IMR-90 (cell line): ENCODE results near the gene C1QTNF5. TPM values are rescaled to one million over a fixed set of nuclear protein-coding genes. Genes with fewer than 3 reads are reported as not detected.

Experiments
- ATAC-seq: fragments of 200-7000 bp; cut with Tn5 transposase; 2 replicates; pipeline ENCODE4 v1.9.1; 2020; ENCODE audit warnings: low read depth, mild to moderate bottlenecking, moderate library complexity
- BruUV-seq: library from RNA; stranded (reverse); fragments of 400-500 nt; replicated peaks from 2 replicates; lab custom pipeline; 2021; lab: Mats Ljungman, UMichigan
- CTCF ChIA-PET: fragments of 300-600 bp; formaldehyde crosslinking; extraction: SDS; loops from one replicate; lab custom pipeline; 2021; ENCODE audit warnings: antibody characterized with exemption; lab: Yijun Ruan, JAX
- POLR2A ChIA-PET: fragments of 300-600 bp; sonication (Branson Sonifier 250); formaldehyde crosslinking; loops from one replicate; lab custom pipeline; 2022; ENCODE audit warnings: antibody characterized with exemption; ENCODE audit not compliant: unreplicated experiment; lab: Charles Lee
- DNase-seq: peaks from one replicate; pipeline ENCODE4 v3.0.0; 2013
- H2AFZ ChIP-seq: replicated peaks from 2 replicates; pipeline ENCODE3; 2013; ENCODE audit warnings: low read length, mild to moderate bottlenecking; ENCODE audit not compliant: poor library complexity
- H2AK5ac ChIP-seq: 2 replicates; pipeline ENCODE4 v1.6.1; 2013; ENCODE audit warnings: low read depth, low read length, inconsistent platforms
- H2AK9ac ChIP-seq: replicated peaks from 2 replicates; pipeline ENCODE3; 2013; ENCODE audit warnings: mild to moderate bottlenecking, low read depth, low read length, moderate library complexity; ENCODE audit not compliant: poor library complexity
- H2BK120ac ChIP-seq: 2 replicates; pipeline ENCODE4 v1.6.1; 2013; ENCODE audit warnings: low read depth, low read length, inconsistent platforms
- H2BK15ac ChIP-seq: 3 replicates; pipeline ENCODE4 v1.6.1; 2013; ENCODE audit warnings: low read depth, low read length, inconsistent platforms
- H2BK20ac ChIP-seq: 2 replicates; pipeline ENCODE4 v1.6.1; 2013; ENCODE audit warnings: low read depth, mild to moderate bottlenecking, inconsistent platforms, low read length, moderate library complexity
- H2BK5ac ChIP-seq: 2 replicates; pipeline ENCODE4 v1.6.1; 2013; ENCODE audit warnings: mild to moderate bottlenecking, low read depth, low read length, inconsistent platforms; ENCODE audit not compliant: poor library complexity, severe bottlenecking
- H3K14ac ChIP-seq: replicated peaks from 2 replicates; pipeline ENCODE4 v1.6.1; 2013; ENCODE audit warnings: low read depth, low read length, inconsistent platforms
- H3K18ac ChIP-seq: 2 replicates; pipeline ENCODE4 v1.6.1; 2013; ENCODE audit warnings: low read depth, low read length, control low read depth
- H3K23ac ChIP-seq: 2 replicates; pipeline ENCODE4 v1.6.1; 2013; ENCODE audit warnings: low read depth, low read length, inconsistent platforms
- H3K27ac ChIP-seq: 2 replicates; pipeline ENCODE4 v1.5.1; 2013; ENCODE audit warnings: mild to moderate bottlenecking, control low read depth, low read length; ENCODE audit not compliant: insufficient read depth
- H3K27me3 ChIP-seq: 2 replicates; pipeline ENCODE4 v1.6.1; 2013; ENCODE audit warnings: low read length; ENCODE audit not compliant: control insufficient read depth, insufficient read depth
- H3K36me3 ChIP-seq: 2 replicates; pipeline ENCODE4 v1.6.1; 2013; ENCODE audit warnings: low read length, mixed read lengths; ENCODE audit not compliant: control insufficient read depth, insufficient read depth
- H3K4ac ChIP-seq: 2 replicates; pipeline ENCODE4 v1.6.1; 2013; ENCODE audit warnings: low read depth, low read length, inconsistent platforms
- H3K4me1 ChIP-seq: 2 replicates; pipeline ENCODE4 v1.6.1; 2013; ENCODE audit warnings: low read length, mixed read lengths; ENCODE audit not compliant: control insufficient read depth, insufficient read depth
- H3K4me2 ChIP-seq: 2 replicates; pipeline ENCODE4 v1.6.1; 2013; ENCODE audit warnings: low read depth, mild to moderate bottlenecking, control low read depth, low read length, moderate library complexity
- H3K4me3 ChIP-seq: 2 replicates; pipeline ENCODE4 v1.5.1; 2013; ENCODE audit warnings: low read depth, mild to moderate bottlenecking, control low read depth, low read length, moderate library complexity; ENCODE audit not compliant: insufficient read depth
- H3K56ac ChIP-seq: 2 replicates; pipeline ENCODE4 v1.6.1; 2013; ENCODE audit warnings: low read length, inconsistent platforms; ENCODE audit not compliant: insufficient read depth; ENCODE audit errors: extremely low read depth
- H3K79me1 ChIP-seq, 2 experiments: 2 replicates each; pipeline ENCODE4 v1.6.1; 2013; ENCODE audit warnings: low read length in 2 of 2, inconsistent platforms in 1 of 2, low read depth in 1 of 2
- H3K9ac ChIP-seq: 2 replicates; pipeline ENCODE4 v1.6.1; 2013; ENCODE audit warnings: low read depth, low read length, control low read depth
- H3K9me1 ChIP-seq: 2 replicates; pipeline ENCODE4 v1.6.1; 2013; ENCODE audit warnings: low read length, inconsistent platforms; ENCODE audit not compliant: insufficient read depth
- H3K9me3 ChIP-seq: 2 replicates; pipeline ENCODE4 v1.6.1; 2013; ENCODE audit warnings: low read length; ENCODE audit not compliant: control insufficient read depth, insufficient read depth
- H4K20me1 ChIP-seq: 2 replicates; pipeline ENCODE4 v1.6.1; 2013; ENCODE audit warnings: low read length, inconsistent platforms; ENCODE audit not compliant: insufficient read depth
- H4K5ac ChIP-seq: 2 replicates; pipeline ENCODE4 v1.6.1; 2013; ENCODE audit warnings: mild to moderate bottlenecking, low read depth, low read length, control low read depth
- H4K8ac ChIP-seq, 2 experiments: 2 replicates each; pipeline ENCODE4 v1.6.1; 2013; ENCODE audit warnings: low read depth in 2 of 2, low read length in 2 of 2, control low read depth in 1 of 2, inconsistent platforms in 1 of 2
- H4K91ac ChIP-seq: 2 replicates; pipeline ENCODE4 v1.6.1; 2013; ENCODE audit warnings: low read depth, low read length, inconsistent platforms; ENCODE audit not compliant: insufficient read depth
- BHLHE40 ChIP-seq: fragments of 150-350 bp; IDR thresholded peaks from 2 replicates; pipeline ENCODE4 v1.6.1; 2016; ENCODE audit warnings: mild to moderate bottlenecking, low read depth, low read length
- CHD1 ChIP-seq: IDR thresholded peaks from 2 replicates; pipeline ENCODE4 v1.6.1; 2012; ENCODE audit warnings: low read depth, low read length, improper control_type of control experiment
- ELK1 ChIP-seq: fragments of 150-350 bp; IDR thresholded peaks from 2 replicates; pipeline ENCODE4 v1.6.1; 2016; ENCODE audit warnings: low read depth, mild to moderate bottlenecking, low read length, moderate library complexity, borderline replicate concordance
- FOS ChIP-seq: fragments of 150-350 bp; IDR thresholded peaks from 2 replicates; pipeline ENCODE4 v1.6.1; 2016; ENCODE audit warnings: low read depth, low read length
- MAZ ChIP-seq: IDR thresholded peaks from 2 replicates; pipeline ENCODE4 v1.6.1; 2012; ENCODE audit warnings: low read depth, mild to moderate bottlenecking, low read length, improper control_type of control experiment, moderate library complexity, borderline replicate concordance
- MXI1 ChIP-seq: IDR thresholded peaks from 2 replicates; pipeline ENCODE4 v1.6.1; 2012; ENCODE audit warnings: low read depth, mild to moderate bottlenecking, low read length, moderate library complexity, borderline replicate concordance
- POLR2A ChIP-seq: IDR thresholded peaks from 2 replicates; pipeline ENCODE4 v1.6.1; 2012; ENCODE audit warnings: mild to moderate bottlenecking, low read depth, low read length
- RCOR1 ChIP-seq: IDR thresholded peaks from 2 replicates; pipeline ENCODE4 v1.6.1; 2012; ENCODE audit warnings: mild to moderate bottlenecking, low read length, improper control_type of control experiment; ENCODE audit not compliant: insufficient replicate concordance
- WGBS, 2 experiments: methylation state at CpG; one replicate each; pipeline versions ENCODE4 v1.1.5 to v1.1.7; 2013; ENCODE audit warnings: missing lambda C conversion rate in 2 of 2; ENCODE audit not compliant: insufficient read length in 1 of 2; ENCODE audit errors: extremely low coverage in 2 of 2; 5-methylcytosine and 5-hydroxymethylcytosine counted together
- dilution Hi-C: fragments of 300-500 bp; cut with HindIII; formaldehyde crosslinking; loops from one replicate; pipeline ENCODE4 v1.14.3; 2018; ENCODE audit warnings: low sequenced_read_pairs; ENCODE audit not compliant: unreplicated experiment
- in situ Hi-C: fragments of 300-500 bp; cut with MboI; formaldehyde crosslinking; loops from 3 replicates; pipeline ENCODE4 v1.14.3; 2019; ENCODE audit warnings: low sequenced_read_pairs, inconsistent platforms, mixed read lengths
- intact Hi-C: fragments of 100-400 bp; cut with micrococcal nuclease; formaldehyde crosslinking; loops from 2 replicates; pipeline ENCODE4 v1.10.0; 2022
- polyA plus RNA-seq, 3 experiments: library from polyadenylated mRNA; depleted of rRNA; stranded (reverse); fragments of >200 nt; gene quantifications; 2 replicates each; pipeline ENCODE4 v1.2.3, GENCODE V29; 2012; ENCODE audit warnings: low replicate concordance in 1 of 3
- total RNA-seq: library from RNA; depleted of rRNA; stranded (reverse); fragments of >200 nt; gene quantifications from 2 replicates; pipeline ENCODE4 v1.2.3, GENCODE V29; 2012

The C1QTNF5 gene
- total and polyA plus RNA-seq, 2 of the 4 experiments (the other 2 are of a cell fraction): 2.0 to 5.4 TPM

- Histone ChIP-seq H2AK9ac (no peak overlapping the region), H3K18ac (no peak overlapping the region), H3K36me3 (no peaks in the 10 kb centered on the region), H3K27ac (no peak overlapping the region), H3K23ac (no peak overlapping the region), H3K27me3 (no peaks in the 10 kb centered on the region), H3K9ac (no peak overlapping the region), H4K8ac (no peak overlapping the region), H4K20me1 (no peaks in the 10 kb centered on the region), H3K9me3 (no peaks in the 10 kb centered on the region), H3K79me1 (no peaks in the 10 kb centered on the region), H3K14ac (no peak overlapping the region), H4K5ac (no peak overlapping the region), H3K4me2 (no peak overlapping the region), H2BK20ac (no peak overlapping the region), H2BK120ac (no peak overlapping the region), H3K4me1 (peaks cover 24% of the 10 kb centered on the region), H3K4ac (no peak overlapping the region), H4K91ac (no peak overlapping the region), H2BK15ac (no peak overlapping the region), H2AFZ (no peak overlapping the region), H3K4me3 (no peak overlapping the region), H2BK5ac (no peak overlapping the region), H2AK5ac (no peak overlapping the region), H3K56ac (no peak overlapping the region), H3K9me1 (peaks cover 6% of the 10 kb centered on the region)
- intact Hi-C loops: no loop called here
- CTCF ChIA-PET: interaction anchor here (0.5 to 5.3 kb wide), 2 partner anchors 15 to 176 kb away, joined by 5 to 30 read pairs; no protein-coding TSS in a partner anchor
- POLR2A ChIA-PET: no interaction called here
- dilution Hi-C loops: no loop called here
- ATAC-seq: no peak
- no TSS peak for BruUV-seq
- no peak for DNase-seq
- in situ Hi-C loops: loop anchor here (25.0 kb wide), 1 partner anchor 741 kb away; no protein-coding TSS in a partner anchor
- TF ChIP-seq BHLHE40 (no peak), RCOR1 (no peak), POLR2A (no peak), MXI1 (no peak), CHD1 (no peak), MAZ (no peak), FOS (no peak), ELK1 (no peak)
- no CpG with 5 or more reads among the region's 8 CpGs for WGBS, 2 experiments
These were observed 30.5 kb upstream of the C1QTNF5 start for GRCh38 chr11:119371067-119371601.
